ENCODE data around the gene APOC3.
"Not testable (repeated sequence)": the region's sequence is repeated elsewhere in the genome, so short reads cannot be mapped to it uniquely, and the experiment has no call there.

Gene APOC3

GRCh38 chr11:116831790-116832349, 2.2 kb downstream of the APOC3 start:
- no peak for DNase-seq (ENCODE audit: low read depth)

GRCh38 chr11:116832350-116833290, 2.9 kb downstream of the APOC3 start:
- no peak for DNase-seq (ENCODE audit: low read depth)

- DNase-seq (ENCODE audit: low read depth) = no peak
Observed at GRCh38 chr11:116833491-116833815, 3.7 kb downstream of the APOC3 start.

GRCh38 chr11:116833816-116834534, 4.3 kb downstream of the APOC3 start:
- DNase-seq (ENCODE audit: low read depth) = no peak

- DNase-seq (ENCODE audit: low read depth) = not testable (repeated sequence)
Observed at GRCh38 chr11:116834535-116835041, 4.9 kb downstream of the APOC3 start.

- no peak for DNase-seq (ENCODE audit: low read depth)
Observed at GRCh38 chr11:116835042-116835772, 5.5 kb downstream of the APOC3 start.

GRCh38 chr11:116835791-116836631, 6.3 kb downstream of the APOC3 start:
- peak; percentile 62 for DNase-seq (ENCODE audit: low read depth)

- DNase-seq (ENCODE audit: low read depth) = no peak
Observed at GRCh38 chr11:116836632-116836991, 6.9 kb downstream of the APOC3 start.

- no peak for DNase-seq (ENCODE audit: low read depth)
Observed at GRCh38 chr11:116837231-116838091, 7.8 kb downstream of the APOC3 start, which contains the start of gene APOA1. TSS of gene APOA1 (minus strand) at chr11:116837622. CDS start at chr11:116837387, 235 bp downstream.

- no peak for DNase-seq (ENCODE audit: low read depth)
Observed at GRCh38 chr11:116838321-116839084, 8.8 kb downstream of the APOC3 start.

- DNase-seq (ENCODE audit: low read depth) = no peak
Observed at GRCh38 chr11:116840224-116840745, 10.6 kb downstream of the APOC3 start.

GRCh38 chr11:116840746-116841296, 11.1 kb downstream of the APOC3 start:
- no peak for DNase-seq (ENCODE audit: low read depth)

- no peak for DNase-seq (ENCODE audit: low read depth)
Observed at GRCh38 chr11:116842117-116842516, 12.4 kb downstream of the APOC3 start.

GRCh38 chr11:116842909-116843308, 13.2 kb downstream of the APOC3 start:
- no peak for DNase-seq (ENCODE audit: low read depth)

GRCh38 chr11:116843661-116844060, 14.0 kb downstream of the APOC3 start:
- DNase-seq (ENCODE audit: low read depth) = no peak

- no peak for DNase-seq (ENCODE audit: low read depth)
Observed at GRCh38 chr11:116844722-116845121, 15.0 kb downstream of the APOC3 start.

GRCh38 chr11:116847612-116848011, 17.9 kb downstream of the APOC3 start:
- DNase-seq (ENCODE audit: low read depth) = no peak

- no peak for DNase-seq (ENCODE audit: low read depth)
Observed at GRCh38 chr11:116849060-116849459, 19.4 kb downstream of the APOC3 start.

- DNase-seq (ENCODE audit: low read depth) = no peak
Observed at GRCh38 chr11:116849486-116849885, 19.8 kb downstream of the APOC3 start.
